MM.1S (cell line): ENCODE data around the gene XPO6.

Experiments
- EZH2 ChIP-seq: fragments of 300-600 bp; sonication (generic); optimal IDR thresholded peaks from 2 replicates; pipeline ENCODE3; 2017; ENCODE audit warnings: low read depth, mild to moderate bottlenecking, antibody characterized with exemption, low read length, mixed read lengths
- TF ChIP-seq, protein P1 (sequence below): fragments of 300-600 bp; sonication (generic); IDR thresholded peaks from 2 replicates; pipeline ENCODE4 v1.5.1; 2016; ENCODE audit warnings: antibody characterized with exemption, low read length, mixed read lengths

- TF ChIP-seq, protein P1, sequence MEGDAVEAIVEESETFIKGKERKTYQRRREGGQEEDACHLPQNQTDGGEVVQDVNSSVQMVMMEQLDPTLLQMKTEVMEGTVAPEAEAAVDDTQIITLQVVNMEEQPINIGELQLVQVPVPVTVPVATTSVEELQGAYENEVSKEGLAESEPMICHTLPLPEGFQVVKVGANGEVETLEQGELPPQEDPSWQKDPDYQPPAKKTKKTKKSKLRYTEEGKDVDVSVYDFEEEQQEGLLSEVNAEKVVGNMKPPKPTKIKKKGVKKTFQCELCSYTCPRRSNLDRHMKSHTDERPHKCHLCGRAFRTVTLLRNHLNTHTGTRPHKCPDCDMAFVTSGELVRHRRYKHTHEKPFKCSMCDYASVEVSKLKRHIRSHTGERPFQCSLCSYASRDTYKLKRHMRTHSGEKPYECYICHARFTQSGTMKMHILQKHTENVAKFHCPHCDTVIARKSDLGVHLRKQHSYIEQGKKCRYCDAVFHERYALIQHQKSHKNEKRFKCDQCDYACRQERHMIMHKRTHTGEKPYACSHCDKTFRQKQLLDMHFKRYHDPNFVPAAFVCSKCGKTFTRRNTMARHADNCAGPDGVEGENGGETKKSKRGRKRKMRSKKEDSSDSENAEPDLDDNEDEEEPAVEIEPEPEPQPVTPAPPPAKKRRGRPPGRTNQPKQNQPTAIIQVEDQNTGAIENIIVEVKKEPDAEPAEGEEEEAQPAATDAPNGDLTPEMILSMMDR = no peak
- TF ChIP-seq EZH2 = no peak
Measured at GRCh38 chr16:28204204-28204603, 7.6 kb downstream of the XPO6 start.
